OCI-LY3 (cell line): ENCODE results near the gene RTF2.

ENCODE experiments used
- CTCF ChIP-seq: fragments of 200-600, 300-600 bp; sonication (generic); IDR thresholded peaks from 2 replicates; pipeline ENCODE4 v1.5.1; 2014; ENCODE audit warnings: antibody characterized with exemption, low read length, low read depth
- EZH2phosphoT487 ChIP-seq: fragments of 200-600 bp; shearing (Covaris generic); IDR thresholded peaks from 2 replicates; pipeline ENCODE4 v1.6.1; 2018; ENCODE audit warnings: antibody characterized with exemption, mixed run types, low read depth

DNA sequence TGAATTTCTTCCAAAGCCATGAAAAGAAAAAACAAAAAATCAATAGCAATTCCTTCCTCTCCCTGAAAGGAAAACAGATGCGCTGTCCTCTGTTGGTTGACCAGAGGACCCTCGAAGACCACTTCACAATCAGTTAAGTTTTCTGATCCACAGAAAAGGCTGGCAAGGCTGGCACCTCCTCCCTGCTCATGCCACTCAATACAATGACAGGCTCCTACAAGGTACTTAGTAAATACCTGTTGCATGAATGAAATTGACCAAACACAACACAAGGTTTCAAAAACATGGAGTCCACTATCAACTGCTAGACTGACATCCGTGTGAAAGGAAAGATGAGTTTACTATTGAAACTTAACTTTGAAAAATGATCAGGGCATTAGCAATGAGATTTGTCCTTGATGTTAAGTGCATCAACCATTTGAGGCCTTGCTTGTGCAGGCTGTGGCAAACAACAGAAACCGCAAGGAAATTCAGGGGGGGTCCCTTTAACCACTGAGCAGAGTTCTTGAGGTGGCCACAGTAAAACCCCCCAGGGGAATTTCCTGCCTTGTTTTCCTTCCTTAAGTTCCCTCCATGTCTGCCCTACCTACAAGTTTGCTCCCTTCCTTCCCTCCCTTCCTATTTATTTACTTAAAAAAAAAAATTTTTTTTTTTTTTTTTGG is 27.9 kb upstream of the RTF2 start:
- TF ChIP-seq CTCF, result no peak
- no peak for TF ChIP-seq EZH2phosphoT487
